ENCODE results near the gene GNPTAB. TPM values are rescaled to one million over a fixed set of nuclear protein-coding genes. Genes with fewer than 3 reads are reported as not detected.
A peak's percentile ranks its signal among the peaks of the same experiment; 100 is the strongest.

The GNPTAB gene
- total and polyA plus RNA-seq, 2 of the 13 experiments (the other 11 are each of a cell fraction or from before 2014, with no cell fraction given) = 13.6 to 19.4 TPM

DNA sequence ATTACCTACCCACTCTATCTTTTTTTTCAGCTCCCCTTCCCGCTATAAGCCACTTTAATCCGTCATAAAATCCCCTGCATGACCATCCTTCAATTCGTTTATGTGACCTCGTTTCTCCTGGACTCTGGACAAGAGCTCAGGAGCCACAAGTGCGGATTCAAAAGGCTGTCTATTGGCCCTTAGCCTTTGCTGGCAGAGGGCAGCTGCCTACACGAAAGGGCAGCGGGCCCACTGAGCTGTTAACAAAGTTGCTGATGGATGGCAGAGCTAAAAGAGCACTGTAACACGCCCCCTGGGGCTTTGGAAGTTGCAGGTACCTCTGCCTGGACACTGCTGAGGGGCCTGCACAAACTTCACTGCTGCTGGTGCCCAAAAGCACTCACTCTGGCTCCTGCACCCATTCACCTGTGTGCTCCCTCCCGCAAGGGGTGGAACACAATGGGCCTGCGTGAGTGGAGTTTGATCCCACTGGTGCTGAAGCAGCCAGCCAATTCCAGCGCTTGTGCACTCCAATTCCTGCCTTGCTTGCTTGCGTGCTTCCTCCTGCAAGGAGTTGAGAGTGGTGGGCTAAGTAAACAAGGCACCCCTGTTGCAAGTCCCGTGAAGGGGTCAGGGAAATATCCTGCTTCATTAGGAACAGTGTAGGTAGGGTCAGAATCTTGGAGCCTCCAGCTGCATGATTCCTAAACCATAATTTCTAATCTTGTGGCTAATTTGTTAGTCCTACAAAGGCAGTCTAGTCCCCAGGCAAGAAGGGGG lies 36.0 kb upstream of the GNPTAB start (continued):
- TF ChIP-seq GFI1 (CRISPR knock-in tag; IDR thresholded peaks at IDR 0.05; ENCODE audit: borderline replicate concordance) = no peak
- TF ChIP-seq SRSF9 (IDR thresholded peaks at IDR 0.05; ENCODE audit: borderline replicate concordance, insufficient read depth, low read depth, low read length, poor library complexity, severe bottlenecking) = no peak
- TF ChIP-seq, protein P1, sequence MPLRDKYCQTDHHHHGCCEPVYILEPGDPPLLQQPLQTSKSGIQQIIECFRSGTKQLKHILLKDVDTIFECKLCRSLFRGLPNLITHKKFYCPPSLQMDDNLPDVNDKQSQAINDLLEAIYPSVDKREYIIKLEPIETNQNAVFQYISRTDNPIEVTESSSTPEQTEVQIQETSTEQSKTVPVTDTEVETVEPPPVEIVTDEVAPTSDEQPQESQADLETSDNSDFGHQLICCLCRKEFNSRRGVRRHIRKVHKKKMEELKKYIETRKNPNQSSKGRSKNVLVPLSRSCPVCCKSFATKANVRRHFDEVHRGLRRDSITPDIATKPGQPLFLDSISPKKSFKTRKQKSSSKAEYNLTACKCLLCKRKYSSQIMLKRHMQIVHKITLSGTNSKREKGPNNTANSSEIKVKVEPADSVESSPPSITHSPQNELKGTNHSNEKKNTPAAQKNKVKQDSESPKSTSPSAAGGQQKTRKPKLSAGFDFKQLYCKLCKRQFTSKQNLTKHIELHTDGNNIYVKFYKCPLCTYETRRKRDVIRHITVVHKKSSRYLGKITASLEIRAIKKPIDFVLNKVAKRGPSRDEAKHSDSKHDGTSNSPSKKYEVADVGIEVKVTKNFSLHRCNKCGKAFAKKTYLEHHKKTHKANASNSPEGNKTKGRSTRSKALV (CRISPR knock-in tag; IDR thresholded peaks at IDR 0.05) = no peak
- TF ChIP-seq, protein P2, sequence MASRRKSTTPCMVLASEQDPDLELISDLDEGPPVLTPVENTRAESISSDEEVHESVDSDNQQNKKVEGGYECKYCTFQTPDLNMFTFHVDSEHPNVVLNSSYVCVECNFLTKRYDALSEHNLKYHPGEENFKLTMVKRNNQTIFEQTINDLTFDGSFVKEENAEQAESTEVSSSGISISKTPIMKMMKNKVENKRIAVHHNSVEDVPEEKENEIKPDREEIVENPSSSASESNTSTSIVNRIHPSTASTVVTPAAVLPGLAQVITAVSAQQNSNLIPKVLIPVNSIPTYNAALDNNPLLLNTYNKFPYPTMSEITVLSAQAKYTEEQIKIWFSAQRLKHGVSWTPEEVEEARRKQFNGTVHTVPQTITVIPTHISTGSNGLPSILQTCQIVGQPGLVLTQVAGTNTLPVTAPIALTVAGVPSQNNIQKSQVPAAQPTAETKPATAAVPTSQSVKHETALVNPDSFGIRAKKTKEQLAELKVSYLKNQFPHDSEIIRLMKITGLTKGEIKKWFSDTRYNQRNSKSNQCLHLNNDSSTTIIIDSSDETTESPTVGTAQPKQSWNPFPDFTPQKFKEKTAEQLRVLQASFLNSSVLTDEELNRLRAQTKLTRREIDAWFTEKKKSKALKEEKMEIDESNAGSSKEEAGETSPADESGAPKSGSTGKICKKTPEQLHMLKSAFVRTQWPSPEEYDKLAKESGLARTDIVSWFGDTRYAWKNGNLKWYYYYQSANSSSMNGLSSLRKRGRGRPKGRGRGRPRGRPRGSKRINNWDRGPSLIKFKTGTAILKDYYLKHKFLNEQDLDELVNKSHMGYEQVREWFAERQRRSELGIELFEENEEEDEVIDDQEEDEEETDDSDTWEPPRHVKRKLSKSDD (CRISPR knock-in tag; IDR thresholded peaks at IDR 0.05; ENCODE audit: low read depth) = no peak
- TF ChIP-seq ZEB1 (IDR thresholded peaks at IDR 0.05; ENCODE audit: insufficient replicate concordance, low read depth) = no peak
- TF ChIP-seq ZNF207 (IDR thresholded peaks at IDR 0.05; ENCODE audit: borderline replicate concordance) = no peak
- TF ChIP-seq, protein P3, sequence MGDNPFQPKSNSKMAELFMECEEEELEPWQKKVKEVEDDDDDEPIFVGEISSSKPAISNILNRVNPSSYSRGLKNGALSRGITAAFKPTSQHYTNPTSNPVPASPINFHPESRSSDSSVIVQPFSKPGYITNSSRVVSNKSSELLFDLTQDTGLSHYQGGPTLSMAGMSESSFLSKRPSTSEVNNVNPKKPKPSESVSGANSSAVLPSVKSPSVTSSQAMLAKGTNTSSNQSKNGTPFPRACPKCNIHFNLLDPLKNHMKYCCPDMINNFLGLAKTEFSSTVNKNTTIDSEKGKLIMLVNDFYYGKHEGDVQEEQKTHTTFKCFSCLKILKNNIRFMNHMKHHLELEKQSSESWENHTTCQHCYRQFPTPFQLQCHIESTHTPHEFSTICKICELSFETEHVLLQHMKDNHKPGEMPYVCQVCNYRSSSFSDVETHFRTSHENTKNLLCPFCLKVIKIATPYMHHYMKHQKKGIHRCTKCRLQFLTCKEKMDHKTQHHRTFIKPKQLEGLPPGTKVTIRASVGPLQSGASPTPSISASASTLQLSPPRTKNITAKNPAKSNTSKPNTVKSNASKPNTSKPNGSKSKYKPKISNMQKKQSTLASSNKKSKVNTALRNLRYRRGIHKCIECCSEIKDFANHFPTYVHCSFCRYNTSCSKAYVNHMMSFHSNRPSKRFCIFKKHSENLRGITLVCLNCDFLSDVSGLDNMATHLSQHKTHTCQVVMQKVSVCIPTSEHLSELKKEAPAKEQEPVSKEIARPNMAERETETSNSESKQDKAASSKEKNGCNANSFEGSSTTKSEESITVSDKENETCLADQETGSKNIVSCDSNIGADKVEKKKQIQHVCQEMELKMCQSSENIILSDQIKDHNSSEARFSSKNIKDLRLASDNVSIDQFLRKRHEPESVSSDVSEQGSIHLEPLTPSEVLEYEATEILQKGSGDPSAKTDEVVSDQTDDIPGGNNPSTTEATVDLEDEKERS (CRISPR knock-in tag; IDR thresholded peaks at IDR 0.05) = no peak
- TF ChIP-seq, protein P4, sequence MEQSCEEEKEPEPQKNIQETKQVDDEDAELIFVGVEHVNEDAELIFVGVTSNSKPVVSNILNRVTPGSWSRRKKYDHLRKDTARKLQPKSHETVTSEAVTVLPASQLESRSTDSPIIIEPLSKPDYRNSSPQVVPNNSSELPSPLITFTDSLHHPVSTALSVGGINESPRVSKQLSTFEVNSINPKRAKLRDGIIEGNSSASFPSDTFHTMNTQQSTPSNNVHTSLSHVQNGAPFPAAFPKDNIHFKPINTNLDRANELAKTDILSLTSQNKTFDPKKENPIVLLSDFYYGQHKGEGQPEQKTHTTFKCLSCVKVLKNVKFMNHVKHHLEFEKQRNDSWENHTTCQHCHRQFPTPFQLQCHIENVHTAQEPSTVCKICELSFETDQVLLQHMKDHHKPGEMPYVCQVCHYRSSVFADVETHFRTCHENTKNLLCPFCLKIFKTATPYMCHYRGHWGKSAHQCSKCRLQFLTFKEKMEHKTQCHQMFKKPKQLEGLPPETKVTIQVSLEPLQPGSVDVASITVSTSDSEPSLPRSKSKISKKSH (CRISPR knock-in tag; IDR thresholded peaks at IDR 0.05; ENCODE audit: borderline replicate concordance) = 0 out of 2 replicates have a peak, but pooled peaks have one; percentile 50
- no peak for TF ChIP-seq RBFOX2 (IDR thresholded peaks at IDR 0.05; ENCODE audit: low read depth, low read length)
- no peak for TF ChIP-seq ZNF350 (CRISPR knock-in tag; IDR thresholded peaks at IDR 0.05; ENCODE audit: borderline replicate concordance, low read depth)
- no peak for TF ChIP-seq ZNF17 (CRISPR knock-in tag; IDR thresholded peaks at IDR 0.05)
- no peak for TF ChIP-seq MZF1 (CRISPR knock-in tag; IDR thresholded peaks at IDR 0.05; ENCODE audit: borderline replicate concordance)
- TF ChIP-seq ZNF709 (CRISPR knock-in tag; IDR thresholded peaks at IDR 0.05) = no peak
- TF ChIP-seq ZBTB7B (CRISPR knock-in tag; IDR thresholded peaks at IDR 0.05) = peak; percentile 52; the same call in 1 of the 2 replicates
